ENCODE measurements around the gene ASAP3.

Gene ASAP3

DNA sequence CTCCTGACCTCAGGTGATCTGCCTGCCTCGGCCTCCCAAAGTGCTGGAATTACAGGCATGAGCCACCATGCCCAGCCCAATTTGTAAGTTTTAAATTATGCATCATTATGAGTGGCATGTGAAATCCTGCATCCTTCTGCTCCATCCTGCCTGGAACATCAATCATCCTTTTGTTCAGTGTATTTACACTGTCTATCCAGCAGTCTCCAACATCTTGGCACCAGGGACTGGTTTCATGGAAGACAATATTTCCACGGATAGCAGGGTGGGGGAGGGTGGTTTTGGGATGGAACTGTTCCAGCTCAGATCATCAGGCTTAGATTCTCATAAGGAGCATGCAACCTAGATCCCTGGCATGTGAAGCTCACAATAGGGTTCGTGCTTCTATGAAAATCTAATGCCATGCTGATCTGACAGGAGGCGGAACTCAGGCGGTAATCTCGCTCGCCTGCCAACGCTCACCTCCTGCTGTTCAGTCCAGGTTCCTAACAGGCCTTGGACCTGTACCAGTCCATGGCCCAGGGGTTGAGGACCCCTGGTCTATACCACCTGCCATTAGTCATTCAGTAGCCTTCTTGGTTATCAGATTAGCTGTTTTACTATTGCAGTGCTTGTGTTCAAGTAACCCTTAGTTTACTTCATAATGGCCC is 37.2 kb downstream of the ASAP3 start:
- TF ChIP-seq, protein P1, sequence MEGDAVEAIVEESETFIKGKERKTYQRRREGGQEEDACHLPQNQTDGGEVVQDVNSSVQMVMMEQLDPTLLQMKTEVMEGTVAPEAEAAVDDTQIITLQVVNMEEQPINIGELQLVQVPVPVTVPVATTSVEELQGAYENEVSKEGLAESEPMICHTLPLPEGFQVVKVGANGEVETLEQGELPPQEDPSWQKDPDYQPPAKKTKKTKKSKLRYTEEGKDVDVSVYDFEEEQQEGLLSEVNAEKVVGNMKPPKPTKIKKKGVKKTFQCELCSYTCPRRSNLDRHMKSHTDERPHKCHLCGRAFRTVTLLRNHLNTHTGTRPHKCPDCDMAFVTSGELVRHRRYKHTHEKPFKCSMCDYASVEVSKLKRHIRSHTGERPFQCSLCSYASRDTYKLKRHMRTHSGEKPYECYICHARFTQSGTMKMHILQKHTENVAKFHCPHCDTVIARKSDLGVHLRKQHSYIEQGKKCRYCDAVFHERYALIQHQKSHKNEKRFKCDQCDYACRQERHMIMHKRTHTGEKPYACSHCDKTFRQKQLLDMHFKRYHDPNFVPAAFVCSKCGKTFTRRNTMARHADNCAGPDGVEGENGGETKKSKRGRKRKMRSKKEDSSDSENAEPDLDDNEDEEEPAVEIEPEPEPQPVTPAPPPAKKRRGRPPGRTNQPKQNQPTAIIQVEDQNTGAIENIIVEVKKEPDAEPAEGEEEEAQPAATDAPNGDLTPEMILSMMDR (IDR thresholded peaks at IDR 0.05), result no peak
- no peak for TF ChIP-seq ZFX (IDR thresholded peaks at IDR 0.05; ENCODE audit: borderline replicate concordance)

DNA sequence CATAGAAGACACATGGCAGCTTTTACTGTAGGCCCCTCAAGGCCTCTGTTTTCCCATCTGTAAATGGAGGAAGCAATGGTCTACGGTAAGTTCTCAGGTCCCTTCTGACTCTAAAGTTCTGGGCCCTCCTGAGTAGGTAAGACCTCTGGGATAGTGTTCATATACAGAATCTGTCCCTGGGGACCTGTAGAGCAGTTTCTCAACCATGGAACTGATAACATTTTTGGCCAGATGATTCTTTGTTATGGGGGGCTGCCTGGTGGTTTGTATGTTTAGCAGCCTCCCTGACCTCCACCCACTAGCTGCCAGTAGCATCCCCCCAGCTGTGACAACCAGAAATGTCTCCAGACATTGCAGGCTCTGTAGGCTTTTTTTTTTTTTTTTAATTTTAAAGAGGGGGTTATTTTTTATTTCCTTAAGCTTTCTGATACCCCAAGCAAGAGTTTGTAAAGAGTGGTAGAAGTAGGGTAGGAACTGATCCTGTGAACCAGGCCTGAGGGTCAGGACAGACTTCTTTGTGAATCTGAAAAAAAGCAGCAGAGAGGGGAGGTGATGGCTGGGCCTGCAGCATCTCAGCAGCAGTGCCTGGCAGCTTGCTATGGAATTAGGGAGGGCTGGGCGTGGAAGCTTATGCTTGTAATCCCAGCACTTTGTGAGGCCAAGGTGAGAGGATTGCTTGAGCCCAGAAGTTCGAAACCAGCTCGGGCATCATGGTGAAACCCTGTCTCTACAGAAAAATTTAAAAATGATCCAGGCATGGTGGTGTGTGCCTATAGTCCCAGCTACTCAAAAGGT is 39.2 kb downstream of the ASAP3 start:
- no peak overlapping the region for H3K27ac ChIP-seq
- TF ChIP-seq ZFX (IDR thresholded peaks at IDR 0.05; ENCODE audit: borderline replicate concordance), result no peak
- TF ChIP-seq, protein P1 (IDR thresholded peaks at IDR 0.05), result no peak

More for the DNA sequence above, 37.2 kb downstream of the ASAP3 start:
- H3K27ac ChIP-seq, result no peak overlapping the region

DNA sequence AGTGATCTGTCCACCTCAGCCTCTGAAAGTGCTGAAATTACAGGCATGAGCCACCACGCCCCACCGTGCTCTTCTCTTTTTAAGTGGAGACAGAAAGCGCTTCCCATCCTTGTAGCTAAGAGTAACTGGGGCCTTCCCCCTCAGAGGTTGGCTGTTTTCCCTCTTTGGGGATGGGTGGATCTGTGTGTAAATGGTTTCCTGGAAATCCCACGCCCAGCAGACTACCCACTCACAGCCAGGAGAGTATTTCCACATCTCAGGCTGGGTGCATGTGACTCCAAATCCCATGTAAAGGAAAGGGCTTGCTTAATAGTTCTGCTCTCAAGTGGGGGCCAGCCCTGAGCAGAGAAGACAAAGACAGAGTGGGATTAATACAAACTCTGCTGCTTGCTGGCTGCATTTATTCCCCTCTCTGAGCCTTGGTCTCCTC is 39.9 kb downstream of the ASAP3 start:
- no peak for TF ChIP-seq ZFX (IDR thresholded peaks at IDR 0.05; ENCODE audit: borderline replicate concordance)
- TF ChIP-seq, protein P1 (IDR thresholded peaks at IDR 0.05), result no peak
- H3K27ac ChIP-seq, result no peak overlapping the region

DNA sequence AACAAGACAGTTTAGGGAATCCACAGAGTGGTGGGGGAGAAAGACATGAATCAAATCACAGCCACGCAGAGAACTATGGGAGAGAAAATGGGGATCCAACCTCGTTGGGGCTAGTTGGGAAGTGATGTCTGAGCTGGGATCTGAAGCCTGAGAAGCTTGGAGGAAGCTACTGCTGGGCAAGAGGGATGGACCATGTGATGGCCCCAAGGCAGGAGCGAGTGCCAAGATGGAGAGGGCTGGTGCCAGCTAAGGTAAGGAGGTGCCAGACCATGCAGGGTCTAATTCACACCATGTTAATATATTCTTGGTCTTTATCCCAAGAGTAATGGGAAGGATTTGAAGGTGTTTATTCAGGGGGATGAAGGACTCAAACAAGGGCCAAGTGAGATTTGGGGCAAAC is 41.2 kb downstream of the ASAP3 start:
- H3K27ac ChIP-seq, result no peak overlapping the region
- TF ChIP-seq ZFX (IDR thresholded peaks at IDR 0.05; ENCODE audit: borderline replicate concordance), result no peak
- TF ChIP-seq, protein P1 (IDR thresholded peaks at IDR 0.05), result no peak

DNA sequence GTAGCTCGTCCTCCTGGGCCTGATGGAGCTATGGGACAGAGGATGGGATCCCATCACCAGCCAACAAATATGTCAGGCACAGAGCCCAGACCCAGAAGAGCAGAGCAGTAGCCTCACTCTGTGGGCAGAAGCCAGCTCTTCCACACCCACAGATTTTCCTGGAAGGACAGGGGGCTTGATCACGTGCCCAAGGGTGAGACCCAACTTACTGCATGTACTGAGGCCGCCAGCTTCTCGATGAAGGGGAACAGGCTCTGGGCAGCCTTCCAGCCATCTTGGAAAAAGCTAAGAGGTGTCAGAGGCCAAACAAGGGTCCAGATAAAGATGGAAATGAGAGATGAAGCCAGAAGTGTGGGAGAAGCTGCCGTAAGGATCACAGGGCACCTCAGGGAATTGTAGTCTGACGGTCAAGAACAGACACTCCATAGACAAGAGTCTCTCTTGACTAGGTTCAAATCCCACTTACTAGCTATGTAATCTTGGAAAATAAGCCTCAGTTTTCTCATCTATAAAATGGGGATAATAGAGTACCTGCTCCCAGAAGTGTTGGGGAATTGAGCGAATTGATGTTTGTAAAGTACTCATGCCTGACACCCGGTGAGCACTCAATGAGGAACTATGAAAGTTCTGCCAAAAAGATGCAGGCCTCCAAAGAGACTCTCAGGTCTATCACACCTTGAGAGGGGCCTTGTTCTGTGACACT is 42.4 kb downstream of the ASAP3 start:
- TF ChIP-seq, protein P1 (IDR thresholded peaks at IDR 0.05), result no peak
- TF ChIP-seq ZFX (IDR thresholded peaks at IDR 0.05; ENCODE audit: borderline replicate concordance), result no peak
- no peak overlapping the region for H3K27ac ChIP-seq

DNA sequence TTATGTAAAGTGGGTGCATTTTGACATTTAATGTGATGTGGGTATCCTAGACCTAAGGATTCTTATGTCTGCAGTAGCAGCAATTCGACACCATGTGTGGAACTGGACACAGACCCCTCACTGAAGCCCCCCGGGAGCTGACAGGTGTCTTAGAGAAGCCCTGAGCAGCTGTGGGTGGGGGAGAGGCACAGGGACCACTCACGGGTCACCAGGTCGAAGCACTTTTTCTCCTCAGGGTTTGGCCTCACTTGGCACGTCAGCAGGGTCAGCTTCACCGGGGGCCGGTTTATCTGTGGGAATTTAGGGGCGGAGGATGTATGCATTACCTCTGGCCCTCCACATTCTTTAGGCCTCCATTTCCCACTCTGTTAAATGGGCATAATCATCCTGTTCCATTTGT is 45.4 kb downstream of the ASAP3 start:
- no peak overlapping the region for H3K27ac ChIP-seq
- TF ChIP-seq, protein P1 (IDR thresholded peaks at IDR 0.05), result no peak
- no peak for TF ChIP-seq ZFX (IDR thresholded peaks at IDR 0.05; ENCODE audit: borderline replicate concordance)

DNA sequence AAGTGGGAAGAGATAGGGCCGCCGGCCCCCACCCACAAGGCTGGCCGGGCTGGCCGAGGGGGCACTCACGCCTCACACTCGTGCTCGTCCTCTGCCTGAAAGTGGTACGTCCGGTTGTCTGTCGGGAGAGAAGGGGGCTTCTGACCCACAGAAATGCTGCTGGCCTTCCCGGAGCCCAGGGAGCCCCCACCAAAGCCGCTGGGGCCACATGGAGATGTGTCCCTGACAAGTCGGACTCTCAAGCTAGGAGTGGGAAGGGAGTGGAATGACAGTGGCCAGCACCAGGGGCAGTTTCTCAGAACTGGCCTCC is 46.7 kb downstream of the ASAP3 start:
- H3K27ac ChIP-seq, result no peak overlapping the region
- TF ChIP-seq, protein P1 (IDR thresholded peaks at IDR 0.05), result no peak
- no peak for TF ChIP-seq ZFX (IDR thresholded peaks at IDR 0.05; ENCODE audit: borderline replicate concordance)
